Effector memory CD4-positive, alpha-beta T cell (primary cell): ENCODE results near the gene ZNF593OS.

Experiments
- DNase-seq, 3 donors: peaks; one replicate each; pipeline ENCODE4 v3.0.0-alpha.2; 2020
- H3K27ac ChIP-seq: 2 replicates; pipeline ENCODE4 v1.7.0; 2013; ENCODE audit warnings: mild to moderate bottlenecking, low read length, moderate library complexity; ENCODE audit not compliant: insufficient read depth, poor library complexity, severe bottlenecking
- H3K27me3 ChIP-seq: replicated peaks from 2 replicates; pipeline ENCODE4 v1.7.0; 2013; ENCODE audit warnings: mild to moderate bottlenecking, low read length; ENCODE audit not compliant: insufficient read depth, control insufficient read depth, poor library complexity, severe bottlenecking
- H3K36me3 ChIP-seq: 2 replicates; pipeline ENCODE4 v1.7.0; 2013; ENCODE audit warnings: mild to moderate bottlenecking, low read length, moderate library complexity; ENCODE audit not compliant: control insufficient read depth, insufficient read depth
- H3K4me1 ChIP-seq: 2 replicates; pipeline ENCODE4 v1.7.0; 2013; ENCODE audit warnings: low read length, mild to moderate bottlenecking; ENCODE audit not compliant: control insufficient read depth, insufficient read depth, poor library complexity, severe bottlenecking
- H3K4me3 ChIP-seq: 2 replicates; pipeline ENCODE4 v1.7.0; 2013; ENCODE audit warnings: low read length, low read depth, mild to moderate bottlenecking; ENCODE audit not compliant: insufficient read depth, poor library complexity, severe bottlenecking
- H3K9me3 ChIP-seq: 2 replicates; pipeline ENCODE4 v1.7.0; 2013; ENCODE audit warnings: mild to moderate bottlenecking, low read length, moderate library complexity; ENCODE audit not compliant: control insufficient read depth

ZNF593OS gene

GRCh38 chr1:26126321-26127084, 45.1 kb downstream of the ZNF593OS start:
- Histone ChIP-seq H3K27me3 (no peaks in the 10 kb centered on the region), H3K4me3 (peak overlapping the region; percentile 33), H3K9me3 (no peaks in the 10 kb centered on the region), H3K27ac (peak overlapping the region; percentile 61), H3K36me3 (no peaks in the 10 kb centered on the region), H3K4me1 (peaks cover 18% of the 10 kb centered on the region)
- peak; percentile 31 to 54 (median 54) for DNase-seq

DNA sequence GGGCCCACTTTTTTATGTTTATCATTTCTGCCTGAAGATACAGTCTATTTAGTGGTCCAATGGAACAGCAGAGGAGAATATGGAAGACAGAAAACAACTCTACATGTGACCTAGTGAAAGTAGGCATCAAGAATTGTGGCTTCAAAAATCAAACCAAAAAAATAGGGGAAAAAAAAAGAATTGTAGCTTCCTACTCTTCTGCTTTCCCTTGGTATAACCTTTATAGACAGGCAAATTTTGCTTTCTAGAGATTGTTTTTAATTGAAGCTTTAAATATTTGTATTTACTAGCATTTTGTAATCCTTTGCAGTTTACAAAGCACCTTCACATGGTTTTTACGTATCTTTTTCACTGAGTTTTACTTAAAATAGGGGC, 45.7 kb downstream of the ZNF593OS start:
- Histone ChIP-seq H3K9me3 (no peaks in the 10 kb centered on the region), H3K4me1 (peaks cover 18% of the 10 kb centered on the region), H3K27ac (peak overlapping the region; percentile 56), H3K27me3 (no peaks in the 10 kb centered on the region), H3K4me3 (peak overlapping the region; percentile 0), H3K36me3 (no peaks in the 10 kb centered on the region)
- DNase-seq = no peak

- no peak for DNase-seq
- Histone ChIP-seq H3K9me3 (no peaks in the 10 kb centered on the region), H3K36me3 (no peaks in the 10 kb centered on the region), H3K4me1 (peaks cover 18% of the 10 kb centered on the region), H3K4me3 (no peak overlapping the region), H3K27ac (peak overlapping the region; percentile 56), H3K27me3 (no peaks in the 10 kb centered on the region)
Observed at GRCh38 chr1:26125382-26125781, 46.2 kb downstream of the ZNF593OS start.

DNA sequence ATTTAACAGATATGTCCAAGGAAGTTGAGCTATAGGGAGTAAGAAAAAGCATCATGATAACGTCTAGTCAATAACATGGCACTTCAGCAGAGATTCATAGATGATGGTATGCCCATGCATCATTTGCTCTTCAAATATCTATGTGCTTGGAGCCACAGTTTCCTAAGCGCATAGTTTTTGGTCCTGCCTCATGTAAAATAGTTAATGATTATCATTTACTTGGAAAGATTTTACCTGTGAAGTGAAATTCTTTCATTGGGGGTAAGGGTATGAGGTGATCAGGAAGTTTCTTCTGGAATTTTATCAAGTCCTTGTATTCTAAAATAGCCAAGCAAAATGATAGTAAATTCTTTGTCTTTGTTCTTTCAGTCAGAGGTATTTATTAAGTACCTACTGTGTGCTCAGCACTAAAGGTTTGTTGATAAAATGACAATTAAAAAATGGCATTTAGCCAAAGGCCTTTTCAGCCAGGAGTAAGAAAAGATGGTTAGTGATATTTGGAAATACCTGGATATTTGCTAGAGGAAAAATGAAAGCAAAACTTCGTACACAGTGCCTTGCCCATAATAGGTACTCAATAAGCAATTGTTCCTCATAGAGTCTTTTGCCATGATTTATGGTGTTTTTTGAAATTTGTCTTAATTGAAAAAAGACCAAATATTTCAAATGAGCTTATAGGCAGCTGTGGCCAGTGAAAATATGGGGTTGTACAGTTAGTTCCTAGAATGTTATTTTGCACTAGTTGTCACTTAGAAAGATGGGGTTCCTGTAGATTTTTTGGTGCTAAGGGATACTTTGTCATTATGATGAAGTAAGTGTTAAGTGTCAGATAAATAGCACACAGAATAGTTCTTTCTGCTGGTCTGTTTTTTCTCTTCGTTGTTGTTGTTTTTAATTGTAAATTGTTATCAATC, 47.0 kb downstream of the ZNF593OS start:
- no peak overlapping the region for H3K4me3 ChIP-seq
- no peak overlapping the region for H3K27ac ChIP-seq
- DNase-seq = no peak
- peaks cover 18% of the 10 kb centered on the region for H3K4me1 ChIP-seq
- peaks cover 7% of the 10 kb centered on the region for H3K36me3 ChIP-seq
- no peaks in the 10 kb centered on the region for H3K27me3 ChIP-seq
- no peaks in the 10 kb centered on the region for H3K9me3 ChIP-seq

DNA sequence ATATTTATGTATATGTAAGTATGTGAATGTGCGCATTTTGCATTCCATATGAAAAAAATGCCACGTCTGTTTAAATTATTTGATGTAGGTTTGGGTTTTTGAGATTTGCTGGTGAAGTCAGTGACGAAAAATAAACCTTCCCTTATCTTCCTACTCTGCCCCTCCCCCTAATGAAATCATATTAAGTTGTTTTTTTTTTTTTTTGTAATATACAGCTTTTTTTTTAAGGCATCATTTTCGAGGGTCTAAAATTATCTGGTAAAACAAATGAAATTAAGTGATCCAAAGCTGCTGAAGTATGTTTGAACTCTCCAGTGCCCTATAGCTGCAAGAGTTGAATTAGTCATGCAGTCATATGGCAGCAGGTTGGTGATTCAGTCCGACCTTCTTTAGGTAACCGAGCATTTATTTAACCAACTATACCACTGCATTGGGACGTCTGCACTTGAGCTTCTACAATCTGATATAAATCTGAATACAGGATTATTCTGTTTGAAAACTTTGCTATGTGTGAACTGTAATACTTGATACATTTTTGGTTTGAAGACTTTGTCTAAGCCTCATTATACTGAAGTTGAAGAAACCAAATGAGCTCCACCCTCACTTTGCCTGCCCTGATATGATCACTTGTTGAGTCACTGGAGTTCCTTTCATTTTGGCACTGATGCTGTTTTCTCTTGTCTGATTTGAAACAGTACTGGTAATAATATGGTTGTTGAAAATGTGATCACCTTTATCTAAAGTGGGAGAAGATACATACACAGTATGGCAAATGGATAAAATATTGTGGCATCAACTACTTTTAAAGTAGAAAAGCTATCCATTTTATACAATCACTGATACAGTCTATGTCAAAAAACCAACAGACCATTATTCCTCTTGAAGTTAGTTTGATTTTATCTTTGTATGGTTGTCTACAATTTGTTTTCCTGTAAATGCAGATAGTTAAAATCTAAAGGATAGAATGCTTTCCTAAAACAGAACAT, 48.4 kb downstream of the ZNF593OS start:
- no peak for DNase-seq
- H3K27ac ChIP-seq = peak overlapping the region; percentile 5

GRCh38 chr1:26121854-26122773, 49.5 kb downstream of the ZNF593OS start:
- Histone ChIP-seq H3K27ac (no peak overlapping the region), H3K4me3 (no peak overlapping the region), H3K9me3 (no peaks in the 10 kb centered on the region), H3K4me1 (peaks cover 9% of the 10 kb centered on the region), H3K27me3 (no peaks in the 10 kb centered on the region), H3K36me3 (peaks cover 18% of the 10 kb centered on the region)
- DNase-seq = no peak

More for the DNA sequence above, 48.4 kb downstream of the ZNF593OS start:
- peaks cover 18% of the 10 kb centered on the region for H3K4me1 ChIP-seq
- H3K27me3 ChIP-seq = no peaks in the 10 kb centered on the region
- peaks cover 18% of the 10 kb centered on the region for H3K36me3 ChIP-seq
- no peaks in the 10 kb centered on the region for H3K9me3 ChIP-seq
- H3K4me3 ChIP-seq = no peak overlapping the region

GRCh38 chr1:26119892-26120608, 51.6 kb downstream of the ZNF593OS start:
- no peak overlapping the region for H3K27ac ChIP-seq
- H3K4me3 ChIP-seq = no peak overlapping the region
- H3K9me3 ChIP-seq = no peaks in the 10 kb centered on the region
- H3K27me3 ChIP-seq = no peaks in the 10 kb centered on the region
- no peak for DNase-seq
- peaks cover 3% of the 10 kb centered on the region for H3K4me1 ChIP-seq
- H3K36me3 ChIP-seq = peaks cover 29% of the 10 kb centered on the region
